ENCODE measurements around the gene ZNF189. TPM values are rescaled to one million over a fixed set of nuclear protein-coding genes. Genes with fewer than 3 reads are reported as not detected.

Gene ZNF189
- total RNA-seq, 1 experiment from 2014 or later: 15.8 TPM

GRCh38 chr9:101440714-101441230, 42.1 kb downstream of the ZNF189 start:
- Histone ChIP-seq H3K9ac (ENCODE audit: extremely low read depth, insufficient read length, low read length) (no peak overlapping the region), H3K27ac (ENCODE audit: insufficient read length, low read depth, low read length) (no peak overlapping the region), H4K91ac (ENCODE audit: insufficient read length, low read depth, low read length) (no peak overlapping the region), H3K4me1 (ENCODE audit: insufficient read depth, low read length) (no peaks in the 10 kb centered on the region), H4K20me1 (ENCODE audit: control insufficient read depth, insufficient read depth, insufficient read length) (no peaks in the 10 kb centered on the region), H3K4ac (ENCODE audit: low read depth, low read length) (no peak overlapping the region), H3T11ph (ENCODE audit: low read length) (no peak overlapping the region), H3K23ac (ENCODE audit: insufficient read length, low read depth, low read length) (no peak overlapping the region), H2BK20ac (ENCODE audit: low read depth, low read length, poor library complexity, severe bottlenecking) (no peak overlapping the region), H3K56ac (ENCODE audit: insufficient read length, low read depth, low read length) (no peak overlapping the region), H3K23me2 (ENCODE audit: insufficient read length, low read depth, low read length, poor library complexity, severe bottlenecking) (no peaks in the 10 kb centered on the region), H2BK15ac (ENCODE audit: low read depth, low read length) (no peak overlapping the region), H2AFZ (ENCODE audit: low read length) (no peak overlapping the region), H3K18ac (ENCODE audit: insufficient read length, low read depth, low read length) (no peak overlapping the region), H2AK5ac (ENCODE audit: insufficient read length, low read length) (no peak overlapping the region), H3K14ac (ENCODE audit: insufficient read depth, low read length) (no peak overlapping the region), H4K8ac (replicated peaks; ENCODE audit: insufficient read length, low read depth, low read length) (no peak overlapping the region), H3K27me3 (ENCODE audit: insufficient read depth, low read length) (no peaks in the 10 kb centered on the region), H3K4me2 (ENCODE audit: insufficient read depth, insufficient read length, low read length) (no peak overlapping the region), H2BK120ac (ENCODE audit: low read depth, low read length, poor library complexity, severe bottlenecking) (no peak overlapping the region), H3K9me3 (ENCODE audit: control insufficient read depth, low read depth, low read length) (no peaks in the 10 kb centered on the region), H2BK5ac (ENCODE audit: insufficient read length, low read length) (no peak overlapping the region), H4K5ac (ENCODE audit: insufficient read length, low read depth, low read length) (no peak overlapping the region), H3K79me2 (ENCODE audit: insufficient read depth, low read length) (no peaks in the 10 kb centered on the region), H3K79me1 (ENCODE audit: insufficient read depth, low read depth, low read length, poor library complexity, severe bottlenecking) (no peaks in the 10 kb centered on the region), H2BK12ac (ENCODE audit: insufficient read length, low read depth, low read length) (no peak overlapping the region)
- no peak overlapping the region for H3K4me3 Mint-ChIP-seq
- no peaks in the 10 kb centered on the region for H3K4me1 Mint-ChIP-seq
- no peak for TF ChIP-seq CTCF (conservative IDR thresholded peaks at IDR 0.05)
- H3K27ac Mint-ChIP-seq: no peak overlapping the region
- DNase-seq: no peak
- peaks cover 2% of the 10 kb centered on the region; the same call in 1 of the 2 replicates for H3K27me3 Mint-ChIP-seq (ENCODE audit: low read depth)
- no CpG with 5 or more reads among the region's 3 CpGs for WGBS (ENCODE audit: extremely low coverage, insufficient read length, low lambda C conversion rate)
- H3K9me3 Mint-ChIP-seq: no peaks in the 10 kb centered on the region
- no peaks in the 10 kb centered on the region for H3K36me3 Mint-ChIP-seq (ENCODE audit: insufficient read depth in 1 of 3, low read depth in 3 of 3)
